Midbrain (tissue), 1 donor: ENCODE data around the gene BSPRY.
"Not testable (repeated sequence)": the region's sequence is repeated elsewhere in the genome, so short reads cannot be mapped to it uniquely, and the experiment has no call there.

Source experiments
- DNase-seq: peaks from one replicate; lab custom pipeline; 2025; lab: John Stamatoyannopoulos, UW

Gene BSPRY

GRCh38 chr9:113370806-113371325 lies 21.5 kb downstream of the BSPRY start:
- DNase-seq = no peak

- no peak for DNase-seq
Measured at GRCh38 chr9:113372059-113372458, 22.7 kb downstream of the BSPRY start.

GRCh38 chr9:113373256-113373655 lies 23.9 kb downstream of the BSPRY start:
- DNase-seq = no peak

- DNase-seq = no peak
Measured at GRCh38 chr9:113373676-113374392, 24.5 kb downstream of the BSPRY start.

GRCh38 chr9:113375057-113376023 lies 26.0 kb downstream of the BSPRY start:
- no peak for DNase-seq

- peak; percentile 71 for DNase-seq
Measured at GRCh38 chr9:113376634-113377567, 27.6 kb downstream of the BSPRY start, which contains the start of gene HDHD3. Gene HDHD3 (minus strand): TSS chr9:113376986. CDS start chr9:113374354, 2,632 bp downstream.

- not testable (repeated sequence) for DNase-seq
Measured at GRCh38 chr9:113379094-113379828, 29.9 kb downstream of the BSPRY start.

- DNase-seq = not testable (repeated sequence)
Measured at GRCh38 chr9:113379829-113380210, 30.5 kb downstream of the BSPRY start.

GRCh38 chr9:113380869-113381378 lies 31.6 kb downstream of the BSPRY start:
- no peak for DNase-seq

GRCh38 chr9:113381441-113381840 lies 32.1 kb downstream of the BSPRY start:
- not testable (repeated sequence) for DNase-seq

- no peak for DNase-seq
Measured at GRCh38 chr9:113381909-113382411, 32.6 kb downstream of the BSPRY start.

- DNase-seq = no peak
Measured at GRCh38 chr9:113386571-113387393, 37.4 kb downstream of the BSPRY start.

- DNase-seq = no peak
Measured at GRCh38 chr9:113387560-113388230, 38.4 kb downstream of the BSPRY start.

GRCh38 chr9:113388833-113389232 lies 39.5 kb downstream of the BSPRY start:
- no peak for DNase-seq

- DNase-seq = no peak
Measured at GRCh38 chr9:113389451-113389850, 40.1 kb downstream of the BSPRY start.

GRCh38 chr9:113390192-113390960 lies 41.0 kb downstream of the BSPRY start:
- DNase-seq = no peak

- no peak for DNase-seq
Measured at GRCh38 chr9:113391917-113392316, 42.6 kb downstream of the BSPRY start.

- peak; percentile 67 for DNase-seq
Measured at GRCh38 chr9:113393281-113393680, 43.9 kb downstream of the BSPRY start.
